Sigmoid colon (tissue), 4 donors: ENCODE measurements around the gene TCF25.

ENCODE experiments used
- CTCF ChIP-seq, 4 experiments: fragments of 450-650 bp in 3 of 4; fragments of 200-600 bp in 1 of 4; IDR thresholded peaks; one replicate each; pipeline ENCODE4 v1.5.1; 2016 to 2019; ENCODE audit warnings: antibody characterized with exemption in 4 of 4, mild to moderate bottlenecking in 3 of 4, moderate library complexity in 2 of 4
- EP300 ChIP-seq, 4 donors: sonication (generic); formaldehyde crosslinking; IDR thresholded peaks; one replicate each; pipeline ENCODE4 v1.6.1; 2017; ENCODE audit warnings: antibody characterized with exemption in 4 of 4
- POLR2A ChIP-seq, 2 donors: fragments of 450-650 bp; IDR thresholded peaks; one replicate each; pipeline ENCODE4 v1.6.1; 2016; ENCODE audit warnings: antibody characterized with exemption in 2 of 2, mild to moderate bottlenecking in 2 of 2, moderate library complexity in 2 of 2

GRCh38 chr16:89918453-89919347, 45.3 kb downstream of the TCF25 start, which contains the start of gene MC1R:
- TF ChIP-seq CTCF (IDR thresholded peaks at IDR 0.05): peak in 1 of 4 experiments; percentile 27
- no peak for TF ChIP-seq EP300 (IDR thresholded peaks at IDR 0.05)
- no peak for TF ChIP-seq POLR2A (IDR thresholded peaks at IDR 0.05)
